Activated naive CD4-positive, alpha-beta T cell treated with anti-CD3 and anti-CD28 coated beads, Interleukin-2, amount 10 ng/mL, durations not matched to agents 7 days and 5 days (primary cell): ENCODE data around the gene EPB41L2.
A peak's percentile ranks its signal among the peaks of the same experiment; 100 is the strongest.
"Not testable (repeated sequence)": the region's sequence is repeated elsewhere in the genome, so short reads cannot be mapped to it uniquely, and the experiment has no call there.

Experiments used
- CTCF ChIA-PET: fragments of 350-600 bp; sonication (Branson Sonifier 250); formaldehyde crosslinking; loops from one replicate; lab custom pipeline; 2021; ENCODE audit warnings: antibody characterized with exemption; lab: Charles Lee
- DNase-seq: peaks from one replicate; pipeline ENCODE4 v3.0.0-alpha.2; 2020
- H3K27ac Mint-ChIP-seq: one replicate; pipeline ENCODE4 v1.8.0; 2021; ENCODE audit warnings: mild to moderate bottlenecking, moderate library complexity, mixed read lengths
- H3K27me3 Mint-ChIP-seq: one replicate; pipeline ENCODE4 v1.8.0; 2021; ENCODE audit warnings: mild to moderate bottlenecking, mixed read lengths
- H3K36me3 Mint-ChIP-seq: one replicate; pipeline ENCODE4 v1.8.0; 2021; ENCODE audit warnings: mixed read lengths
- H3K4me1 Mint-ChIP-seq: one replicate; pipeline ENCODE4 v1.8.0; 2021; ENCODE audit warnings: mixed read lengths
- H3K4me3 Mint-ChIP-seq: one replicate; pipeline ENCODE4 v1.8.0; 2021; ENCODE audit warnings: mild to moderate bottlenecking, moderate library complexity, mixed read lengths
- H3K9me3 Mint-ChIP-seq: one replicate; pipeline ENCODE4 v1.8.0; 2021; ENCODE audit warnings: mixed read lengths

Gene EPB41L2

GRCh38 chr6:130824978-130825694 is 237.9 kb downstream of the EPB41L2 start:
- Mint-ChIP-seq H3K36me3 (no peaks in the 10 kb centered on the region), H3K4me3 (no peak overlapping the region), H3K27me3 (no peaks in the 10 kb centered on the region), H3K4me1 (peaks cover 16% of the 10 kb centered on the region), H3K9me3 (no peaks in the 10 kb centered on the region), H3K27ac (peak overlapping the region; percentile 20)
- DNase-seq = no peak
- CTCF ChIA-PET = interaction anchor here (1.5 kb wide), 1 partner anchor 127 kb away, joined by 4 read pairs; no protein-coding TSS in a partner anchor

DNA sequence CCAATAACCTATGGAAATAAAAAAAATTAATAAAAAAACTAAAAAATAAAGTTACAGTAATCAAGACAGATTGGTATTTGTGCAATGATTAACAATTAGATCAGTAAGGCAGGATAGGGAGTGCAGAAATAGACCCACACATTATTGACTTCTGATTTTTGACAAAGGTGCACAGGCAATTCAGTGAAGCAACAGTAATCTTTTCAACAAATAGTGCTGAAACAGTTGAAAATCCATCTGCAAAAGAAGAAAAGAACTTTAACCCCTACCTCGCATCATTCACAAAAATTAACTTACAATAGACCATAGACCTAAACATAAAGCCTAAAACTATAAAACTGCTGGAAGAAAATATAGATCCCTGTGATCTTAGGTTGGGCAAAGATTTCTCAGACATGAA is 240.3 kb downstream of the EPB41L2 start:
- no peaks in the 10 kb centered on the region for H3K27me3 Mint-ChIP-seq

DNA sequence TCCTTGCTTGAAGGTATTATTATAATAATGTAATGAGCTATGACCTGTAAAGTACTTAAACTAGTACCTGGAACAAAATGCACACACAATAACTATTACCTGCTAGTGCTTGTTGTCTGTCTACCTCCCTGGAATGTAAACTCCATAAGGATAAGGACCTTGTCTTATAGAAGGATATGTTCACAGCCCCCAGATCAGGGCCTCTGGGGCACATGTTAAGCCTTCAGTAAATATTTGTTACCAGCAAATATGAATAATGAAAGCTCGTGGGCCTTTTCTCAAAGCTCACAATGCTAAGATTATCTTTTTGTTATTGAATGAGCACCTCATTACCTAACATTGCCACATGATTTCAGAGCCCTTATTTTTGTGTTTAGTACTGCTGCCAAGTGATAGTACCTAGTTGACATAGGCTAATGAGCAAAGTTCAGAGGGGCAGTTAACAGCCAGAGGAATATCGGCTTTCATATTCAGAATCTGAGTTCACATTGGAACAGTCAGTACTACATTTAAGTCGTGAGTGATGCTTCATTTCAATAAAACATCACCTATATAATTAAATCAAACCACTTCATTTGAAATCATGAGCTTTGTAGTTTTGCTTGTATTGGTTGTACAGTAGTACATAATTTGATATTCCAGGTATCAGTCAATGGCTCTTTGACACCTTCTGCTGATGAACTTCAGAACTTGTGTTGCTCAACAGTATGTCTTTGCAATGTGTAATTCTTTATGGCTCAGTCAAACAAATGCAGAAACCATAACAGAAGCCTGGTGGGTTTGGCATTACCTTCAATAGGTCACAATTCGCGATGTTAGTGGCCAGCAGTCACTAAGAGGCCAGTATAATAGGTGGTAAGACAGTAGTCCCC is 247.6 kb downstream of the EPB41L2 start:
- H3K4me3 Mint-ChIP-seq = no peak overlapping the region
- H3K9me3 Mint-ChIP-seq = no peaks in the 10 kb centered on the region
- H3K4me1 Mint-ChIP-seq = peaks cover 6% of the 10 kb centered on the region
- CTCF ChIA-PET = no interaction called here
- no peaks in the 10 kb centered on the region for H3K36me3 Mint-ChIP-seq
- H3K27me3 Mint-ChIP-seq = no peaks in the 10 kb centered on the region
- no peak for DNase-seq
- H3K27ac Mint-ChIP-seq = no peak overlapping the region

More for the DNA sequence above, 240.3 kb downstream of the EPB41L2 start:
- no peak overlapping the region for H3K4me3 Mint-ChIP-seq
- DNase-seq = no peak
- peaks cover 22% of the 10 kb centered on the region for H3K4me1 Mint-ChIP-seq
- H3K27ac Mint-ChIP-seq = no peak overlapping the region
- CTCF ChIA-PET = no interaction called here
- no peaks in the 10 kb centered on the region for H3K9me3 Mint-ChIP-seq
- no peaks in the 10 kb centered on the region for H3K36me3 Mint-ChIP-seq

DNA sequence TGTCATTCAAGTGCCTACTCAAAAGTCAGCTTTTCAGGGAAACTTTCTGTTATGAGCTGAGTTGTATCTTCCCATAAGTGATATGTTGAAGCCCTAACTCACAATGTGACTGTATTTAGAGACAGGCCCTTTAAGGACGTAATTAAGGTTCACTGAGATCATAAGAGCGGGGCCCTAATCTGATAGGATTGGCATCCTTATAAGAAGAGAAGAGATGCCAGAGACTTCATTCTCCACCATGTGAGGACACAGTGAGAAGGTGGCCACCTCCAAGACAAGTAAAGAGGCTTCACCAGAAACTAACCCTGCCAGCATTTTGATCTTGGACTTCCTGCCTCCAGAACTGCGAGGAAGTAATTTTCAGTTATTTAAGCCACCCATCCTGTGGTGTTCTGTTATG is 248.5 kb downstream of the EPB41L2 start:
- DNase-seq = no peak
- CTCF ChIA-PET = no interaction called here
- Mint-ChIP-seq H3K27ac (no peak overlapping the region), H3K4me1 (peaks cover 6% of the 10 kb centered on the region), H3K4me3 (no peak overlapping the region), H3K36me3 (no peaks in the 10 kb centered on the region), H3K9me3 (no peaks in the 10 kb centered on the region), H3K27me3 (no peaks in the 10 kb centered on the region)

DNA sequence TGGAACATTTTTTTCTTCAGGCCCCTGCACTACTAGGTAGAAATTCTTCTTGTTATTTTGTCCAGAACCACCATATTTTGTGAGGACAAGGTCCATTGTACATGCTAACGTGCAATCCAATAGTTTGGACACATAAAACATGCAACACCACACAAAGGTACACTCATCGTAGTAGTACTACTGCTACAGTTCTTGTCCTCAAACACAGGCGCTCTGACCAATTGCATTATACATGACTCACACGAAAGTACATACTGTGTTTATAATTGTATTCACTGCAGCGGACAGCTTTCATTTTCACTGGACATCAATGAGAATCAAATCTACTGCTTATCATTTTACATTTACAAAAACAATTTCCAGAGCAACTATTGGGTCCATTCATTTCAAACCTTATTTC is 251.1 kb downstream of the EPB41L2 start:
- H3K4me3 Mint-ChIP-seq = no peak overlapping the region
- H3K27me3 Mint-ChIP-seq = no peaks in the 10 kb centered on the region
- H3K36me3 Mint-ChIP-seq = no peaks in the 10 kb centered on the region
- no peaks in the 10 kb centered on the region for H3K9me3 Mint-ChIP-seq
- no peak overlapping the region for H3K27ac Mint-ChIP-seq
- no peaks in the 10 kb centered on the region for H3K4me1 Mint-ChIP-seq
- no peak for DNase-seq
- CTCF ChIA-PET = no interaction called here

- Mint-ChIP-seq H3K27ac (no peak overlapping the region), H3K4me1 (no peaks in the 10 kb centered on the region), H3K36me3 (no peaks in the 10 kb centered on the region), H3K27me3 (peaks cover 5% of the 10 kb centered on the region), H3K9me3 (no peaks in the 10 kb centered on the region), H3K4me3 (no peak overlapping the region)
- no peak for DNase-seq
- CTCF ChIA-PET = no interaction called here
Measured at GRCh38 chr6:130810307-130811030, 252.6 kb downstream of the EPB41L2 start.

- H3K9me3 Mint-ChIP-seq, CTCF ChIA-PET, H3K27ac Mint-ChIP-seq, DNase-seq, H3K27me3 Mint-ChIP-seq, H3K36me3 Mint-ChIP-seq, H3K4me3 Mint-ChIP-seq, H3K4me1 Mint-ChIP-seq: not testable (repeated sequence)
Measured at GRCh38 chr6:130801368-130801767, 261.7 kb downstream of the EPB41L2 start.

GRCh38 chr6:130797061-130797460 is 266.0 kb downstream of the EPB41L2 start:
- Mint-ChIP-seq H3K4me3 (no peak overlapping the region), H3K36me3 (no peaks in the 10 kb centered on the region), H3K27me3 (no peaks in the 10 kb centered on the region), H3K27ac (no peak overlapping the region), H3K9me3 (peaks cover 4% of the 10 kb centered on the region), H3K4me1 (no peaks in the 10 kb centered on the region)
- DNase-seq = no peak
- CTCF ChIA-PET = no interaction called here

DNA sequence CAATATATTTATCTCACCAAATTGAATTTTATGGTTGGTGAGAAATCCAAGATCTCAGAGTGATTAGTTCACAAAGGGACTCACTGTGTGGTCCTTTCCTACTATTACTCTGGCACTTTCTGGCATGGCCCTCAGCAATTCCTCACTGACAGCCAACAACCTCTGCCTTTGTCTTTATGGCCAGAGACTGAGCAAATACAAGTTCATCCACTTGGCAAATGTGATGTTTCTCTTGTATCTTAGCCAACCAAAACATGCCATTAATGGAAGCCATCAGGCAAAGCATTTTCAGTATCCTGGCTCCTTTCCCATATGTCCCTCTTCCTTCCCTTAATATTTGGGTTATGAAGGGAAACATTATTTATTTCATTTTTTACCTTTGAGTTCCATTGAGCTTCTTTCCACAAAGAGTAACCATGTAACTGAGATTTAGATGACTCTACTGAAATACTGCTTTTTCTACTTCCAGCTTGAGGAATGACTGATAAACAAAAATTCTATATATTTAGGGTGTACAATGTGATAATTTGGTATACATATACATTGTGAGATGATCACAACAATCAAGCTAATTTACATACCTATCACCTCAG is 266.6 kb downstream of the EPB41L2 start:
- H3K36me3 Mint-ChIP-seq = no peaks in the 10 kb centered on the region
- no peaks in the 10 kb centered on the region for H3K4me1 Mint-ChIP-seq
- CTCF ChIA-PET = no interaction called here

DNA sequence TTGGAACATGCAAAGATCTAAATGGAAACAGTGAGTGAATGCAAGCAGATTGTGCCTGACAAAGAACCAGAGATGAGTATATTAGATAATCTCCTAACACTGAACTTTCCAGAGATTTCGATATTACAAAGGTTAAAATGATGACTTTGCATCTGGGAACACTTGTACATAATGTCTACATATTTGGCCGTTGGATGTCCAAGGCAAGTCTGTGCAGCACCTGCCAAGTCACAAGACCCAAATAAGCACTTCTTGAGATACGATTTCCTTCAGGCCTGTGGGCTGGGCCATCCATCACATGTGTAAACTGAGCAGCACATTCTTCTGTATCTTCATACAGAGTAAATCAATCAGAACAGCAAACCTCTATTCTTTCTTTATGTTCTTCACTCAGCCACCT is 268.3 kb downstream of the EPB41L2 start:
- no peak overlapping the region for H3K27ac Mint-ChIP-seq
- H3K4me1 Mint-ChIP-seq = no peaks in the 10 kb centered on the region
- no peaks in the 10 kb centered on the region for H3K36me3 Mint-ChIP-seq
- DNase-seq = no peak
- peaks cover 1% of the 10 kb centered on the region for H3K27me3 Mint-ChIP-seq
- CTCF ChIA-PET = no interaction called here
- H3K4me3 Mint-ChIP-seq = no peak overlapping the region
- H3K9me3 Mint-ChIP-seq = peaks cover 1% of the 10 kb centered on the region

More for the DNA sequence above, 266.6 kb downstream of the EPB41L2 start:
- DNase-seq = no peak
- Mint-ChIP-seq H3K27ac (no peak overlapping the region), H3K9me3 (peaks cover 1% of the 10 kb centered on the region), H3K27me3 (no peaks in the 10 kb centered on the region), H3K4me3 (no peak overlapping the region)

DNA sequence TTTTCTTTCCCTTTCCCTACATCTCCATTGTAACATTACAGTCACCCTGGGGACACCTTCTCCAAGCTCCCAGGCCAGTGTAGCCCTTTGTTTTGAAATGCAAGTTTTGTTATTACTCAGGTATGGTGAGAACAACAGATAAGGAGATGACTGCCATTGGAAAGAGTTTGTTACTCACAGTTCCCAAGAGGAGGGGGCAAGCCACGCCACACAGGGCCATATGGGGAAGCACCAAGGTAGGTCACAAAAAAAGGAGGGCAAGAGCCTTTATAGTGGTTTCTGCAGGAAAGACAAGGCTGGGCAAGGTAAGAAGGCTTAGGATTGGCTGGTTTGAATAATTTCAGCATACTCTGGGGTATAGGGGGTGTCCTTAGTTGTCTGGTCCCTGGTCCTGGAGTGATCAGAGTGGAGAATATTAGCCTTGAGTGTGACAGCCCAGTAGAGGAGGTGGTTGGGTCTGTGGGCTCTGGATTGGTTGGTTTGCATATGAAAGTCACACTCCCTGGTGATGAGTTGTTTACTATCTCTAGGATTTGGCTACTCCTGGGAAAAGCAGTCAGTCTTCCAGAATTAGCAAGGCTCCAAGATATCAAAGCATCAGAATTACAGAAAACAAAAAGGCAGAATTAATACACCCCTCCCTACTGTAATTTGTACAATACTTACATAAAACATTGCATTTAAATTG is 268.9 kb downstream of the EPB41L2 start:
- Mint-ChIP-seq H3K36me3 (no peaks in the 10 kb centered on the region), H3K9me3 (peaks cover under 1% of the 10 kb centered on the region), H3K4me3 (no peak overlapping the region), H3K4me1 (no peaks in the 10 kb centered on the region), H3K27me3 (peaks cover 3% of the 10 kb centered on the region), H3K27ac (no peak overlapping the region)
- CTCF ChIA-PET = no interaction called here
- DNase-seq = no peak
